GM21737 (cell line): Measurements from ENCODE around the gene PHACTR4.
"Not testable (repeated sequence)": the region's sequence is repeated elsewhere in the genome, so short reads cannot be mapped to it uniquely, and the experiment has no call there.

Experiments
- ATAC-seq: cut with Tn5 transposase; IDR thresholded peaks from one replicate; pipeline ENCODE4 v1.9.1; 2021; ENCODE audit warnings: mild to moderate bottlenecking, moderate library complexity; ENCODE audit not compliant: unreplicated experiment

The PHACTR4 gene

DNA sequence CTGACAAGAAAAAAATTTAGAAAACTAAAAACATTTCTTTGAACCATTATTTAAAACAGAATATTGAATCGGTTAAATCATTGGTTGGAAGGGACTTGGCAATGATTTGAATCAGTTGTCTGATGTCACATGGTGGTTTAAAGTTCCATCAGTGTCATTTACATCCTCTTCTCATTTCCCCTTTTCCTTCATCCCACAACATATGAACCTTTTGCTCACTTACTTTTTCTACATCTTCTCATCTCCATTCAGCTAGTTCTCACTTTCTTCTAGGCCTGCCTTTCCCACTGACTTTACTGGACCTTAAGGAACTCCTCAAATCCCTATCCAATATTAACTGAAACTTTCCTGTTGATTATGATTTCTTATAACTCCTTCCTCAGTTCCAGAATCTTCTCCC is 58.5 kb downstream of the PHACTR4 start:
- no peak for ATAC-seq

DNA sequence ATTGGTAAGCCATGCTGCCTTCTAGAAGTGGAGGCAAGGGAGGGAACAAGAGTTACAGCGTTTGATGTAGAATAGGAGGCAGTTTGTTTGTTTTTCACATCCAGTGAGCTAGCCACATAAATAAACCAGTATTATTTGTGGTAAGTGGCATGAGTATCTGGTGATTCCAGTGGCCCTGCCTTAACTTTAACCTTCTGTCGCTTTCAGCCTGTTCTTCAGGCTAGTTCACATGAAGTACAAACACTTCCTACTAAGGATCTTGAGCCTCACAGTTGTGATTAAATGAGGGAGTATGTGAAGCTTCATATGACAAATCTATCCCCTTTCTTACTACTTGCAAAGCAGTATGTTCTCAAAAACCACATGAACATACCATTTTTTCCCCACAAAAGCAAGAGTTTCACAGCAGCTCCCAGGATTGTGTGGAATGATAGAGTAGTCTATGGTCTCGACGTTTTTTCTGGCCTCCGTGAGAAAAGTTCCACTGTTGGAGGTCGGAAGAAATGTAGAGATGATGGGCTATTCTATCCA is 59.5 kb downstream of the PHACTR4 start:
- ATAC-seq = no peak

DNA sequence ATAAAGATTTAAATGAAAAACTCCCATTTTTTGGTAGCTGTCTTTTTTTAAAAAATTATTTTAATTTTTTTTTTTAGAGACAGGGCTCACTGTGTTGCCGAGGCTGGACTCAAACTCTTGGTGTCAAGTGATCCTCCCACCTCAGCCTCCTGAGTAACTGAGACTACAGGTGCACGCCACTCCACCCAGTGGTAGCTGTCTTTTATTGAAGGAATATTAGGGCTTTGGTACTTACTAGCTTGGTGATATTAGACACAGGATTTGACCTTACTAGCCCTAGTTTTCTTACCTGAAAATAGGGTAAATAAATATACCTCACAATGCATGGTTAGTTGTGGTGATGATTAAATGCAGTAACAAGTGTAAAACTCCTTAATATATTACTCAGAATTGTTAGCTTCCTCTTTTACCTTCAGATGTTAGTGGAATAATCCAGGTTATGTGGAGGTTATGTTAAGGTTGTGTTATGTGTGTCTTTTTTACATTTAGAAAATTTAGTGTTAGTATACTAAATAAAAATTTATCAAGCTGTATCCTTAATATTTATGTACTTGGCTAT is 66.8 kb downstream of the PHACTR4 start:
- no peak for ATAC-seq

GRCh38 chr1:28437264-28437923 is 67.9 kb downstream of the PHACTR4 start:
- no peak for ATAC-seq

DNA sequence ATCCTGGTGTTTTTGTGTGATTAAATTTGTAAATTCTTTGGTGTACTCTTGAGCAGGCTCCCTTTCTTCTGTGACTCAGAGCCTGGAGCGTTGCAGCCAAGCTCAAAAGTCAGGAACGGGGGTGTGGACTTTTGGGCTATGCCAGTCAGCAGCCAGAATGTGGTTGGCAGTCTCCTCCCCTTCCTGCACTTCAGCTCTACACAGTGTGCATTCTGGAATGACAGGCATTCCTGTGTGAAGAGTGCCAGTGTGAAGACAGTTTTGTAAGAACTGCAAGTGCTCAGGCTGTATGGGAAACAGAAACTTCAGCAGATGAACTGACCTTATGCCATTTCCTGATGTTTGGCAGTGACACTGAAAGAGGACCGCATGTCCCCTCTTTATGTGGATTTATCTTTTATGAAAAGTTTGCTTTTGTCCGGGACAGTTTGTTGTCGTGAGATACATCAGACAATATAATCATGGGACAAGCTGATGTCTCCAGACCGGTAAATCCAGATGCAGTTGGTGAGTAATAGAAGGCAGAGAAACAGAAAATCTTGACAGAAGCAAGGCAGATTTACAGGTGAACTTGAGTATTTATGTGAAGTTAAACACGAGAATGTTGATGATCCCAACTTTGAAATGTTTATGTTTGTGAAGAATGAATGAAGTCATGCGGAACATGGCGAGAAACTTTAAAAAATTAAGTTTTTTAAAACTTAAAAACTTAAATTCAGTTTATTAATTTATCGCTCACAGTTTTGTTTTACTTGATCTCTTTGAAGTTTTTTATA is 68.6 kb downstream of the PHACTR4 start:
- ATAC-seq = peak; percentile 53

- no peak for ATAC-seq
Measured at GRCh38 chr1:28439320-28439719, 69.8 kb downstream of the PHACTR4 start.

- no peak for ATAC-seq
Measured at GRCh38 chr1:28441674-28442073, 72.1 kb downstream of the PHACTR4 start.

- no peak for ATAC-seq
Measured at GRCh38 chr1:28443550-28443949, 74.0 kb downstream of the PHACTR4 start.

DNA sequence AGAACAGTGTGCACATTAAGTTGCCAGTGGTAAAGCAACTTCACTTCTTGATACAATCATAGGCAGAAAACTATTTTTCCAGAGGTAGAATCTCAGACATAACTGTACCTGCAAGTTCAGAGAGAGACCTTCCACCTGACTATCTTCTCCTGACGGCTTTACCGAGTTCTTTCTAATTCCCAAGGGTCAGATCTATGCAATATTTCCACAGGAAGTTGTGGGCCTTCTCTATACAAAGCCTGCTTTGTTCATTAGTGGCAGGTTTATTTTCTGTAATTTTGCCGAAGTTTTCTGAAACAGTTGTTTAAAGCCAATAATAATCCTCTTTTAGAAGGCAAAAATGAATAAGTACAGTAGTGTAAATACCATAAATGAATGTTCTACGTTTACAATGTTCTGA is 78.1 kb downstream of the PHACTR4 start:
- no peak for ATAC-seq

GRCh38 chr1:28448094-28448611 is 78.6 kb downstream of the PHACTR4 start:
- not testable (repeated sequence) for ATAC-seq

DNA sequence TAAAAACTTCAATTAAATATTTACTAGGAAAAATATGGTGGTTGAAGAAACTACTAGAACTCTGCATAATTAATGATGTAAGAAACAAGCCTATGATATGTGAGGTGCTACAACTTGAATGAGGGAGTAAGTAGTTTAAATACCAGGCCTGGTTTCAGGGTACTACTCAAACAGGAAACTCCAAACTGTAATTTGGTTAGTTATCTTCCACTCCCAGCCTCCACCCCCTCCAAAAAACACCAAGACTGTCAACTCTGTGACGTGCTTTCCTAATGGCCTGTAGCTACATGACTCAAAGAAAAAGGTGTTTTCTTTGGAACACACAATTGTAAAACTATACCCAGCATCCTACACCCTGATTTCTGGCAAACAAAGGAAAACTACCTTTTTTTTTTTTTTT is 80.4 kb downstream of the PHACTR4 start:
- no peak for ATAC-seq

- ATAC-seq = no peak
Measured at GRCh38 chr1:28450561-28450960, 81.0 kb downstream of the PHACTR4 start.

GRCh38 chr1:28451011-28451410 is 81.5 kb downstream of the PHACTR4 start:
- ATAC-seq = no peak

- ATAC-seq = no peak
Measured at GRCh38 chr1:28456078-28456477, 86.5 kb downstream of the PHACTR4 start.

DNA sequence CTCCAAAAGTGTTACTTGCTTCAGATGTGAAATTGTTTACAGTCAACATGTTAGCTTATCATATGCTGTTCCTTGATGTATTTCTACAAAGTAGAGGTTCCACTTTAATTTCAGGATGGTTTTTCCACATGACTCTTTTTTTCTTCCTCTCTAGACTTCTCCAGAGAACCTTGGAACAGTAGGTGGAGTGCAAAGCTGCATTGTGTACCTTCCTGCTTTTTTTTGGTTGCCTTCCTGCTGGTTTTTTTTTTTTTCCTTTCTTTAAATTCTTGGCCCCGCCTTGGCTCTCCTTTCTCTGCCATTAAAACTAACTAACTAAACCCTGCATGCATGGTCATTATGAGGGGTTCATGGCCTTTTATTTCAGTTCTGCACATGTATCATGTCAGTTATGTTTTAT is 88.1 kb downstream of the PHACTR4 start:
- ATAC-seq = no peak

DNA sequence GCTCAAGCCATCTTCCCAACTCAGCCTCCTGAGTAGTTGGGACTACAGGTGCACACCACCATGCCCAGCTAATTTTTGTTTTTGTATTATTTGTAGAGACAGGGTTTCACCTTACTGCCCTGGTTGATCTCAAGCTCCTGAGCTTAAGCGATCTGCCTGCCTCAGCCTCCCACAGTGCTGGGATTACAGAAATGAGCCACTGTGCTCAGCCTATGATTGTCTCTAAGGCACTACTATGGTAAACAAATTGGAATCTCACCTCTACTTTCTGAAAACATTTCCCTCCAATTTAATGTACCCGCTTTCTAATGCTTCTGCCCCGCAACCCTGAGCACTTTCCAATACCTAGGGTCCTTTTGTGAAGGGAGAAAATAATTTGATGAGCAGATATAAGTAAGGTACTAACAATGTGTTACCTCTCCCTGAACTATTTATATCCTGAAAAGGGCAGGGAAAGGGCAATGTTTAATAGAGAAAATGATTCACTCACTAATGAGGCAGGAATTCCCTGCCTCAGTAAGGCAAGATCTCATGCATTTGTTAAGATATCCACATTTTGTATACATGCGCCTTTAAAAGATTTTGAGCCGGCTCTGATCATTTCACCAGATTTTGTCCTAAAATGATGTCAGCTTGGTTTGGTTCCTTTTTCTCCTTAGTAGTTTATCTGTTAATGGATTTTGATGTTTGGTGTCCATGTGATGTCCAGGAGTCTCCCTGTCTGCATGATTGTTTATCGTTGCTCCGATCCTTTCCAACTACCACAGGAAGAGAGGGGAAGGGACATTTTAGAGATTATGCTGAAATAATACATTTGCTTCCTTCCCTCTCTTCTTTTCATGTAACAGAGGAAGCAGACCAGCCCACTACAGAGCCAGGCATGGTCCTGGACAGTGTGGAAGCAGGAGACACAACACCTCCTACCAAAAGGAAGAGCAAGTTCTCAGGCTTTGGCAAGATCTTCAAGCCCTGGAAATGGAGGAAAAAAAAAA is 89.0 kb downstream of the PHACTR4 start:
- ATAC-seq = no peak

DNA sequence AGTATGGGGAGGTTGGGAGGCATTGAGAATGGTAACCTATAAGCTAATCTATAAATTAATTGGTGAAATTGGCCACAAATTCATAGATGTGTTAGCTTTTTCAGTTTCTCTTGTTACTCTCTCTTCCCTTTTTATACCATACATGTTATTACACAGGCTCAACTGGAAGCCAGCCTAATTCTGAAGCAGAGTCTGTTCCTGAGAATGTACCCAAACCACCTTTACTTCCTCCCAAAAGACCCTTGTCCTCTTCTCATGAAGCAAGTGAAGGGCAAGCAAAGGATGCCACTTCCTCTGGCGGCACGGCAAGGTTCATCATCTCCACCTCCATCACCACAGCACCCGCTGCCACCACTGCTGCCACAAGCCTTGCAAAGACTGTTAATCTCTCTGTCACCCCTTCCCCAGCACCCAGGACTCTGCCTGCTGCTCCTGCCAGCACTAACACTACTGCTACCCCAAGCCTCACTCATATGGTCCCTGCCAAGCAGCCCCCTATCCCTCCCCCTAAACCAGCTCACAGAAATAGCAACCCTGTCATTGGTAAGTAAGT is 96.8 kb downstream of the PHACTR4 start:
- ATAC-seq = no peak

DNA sequence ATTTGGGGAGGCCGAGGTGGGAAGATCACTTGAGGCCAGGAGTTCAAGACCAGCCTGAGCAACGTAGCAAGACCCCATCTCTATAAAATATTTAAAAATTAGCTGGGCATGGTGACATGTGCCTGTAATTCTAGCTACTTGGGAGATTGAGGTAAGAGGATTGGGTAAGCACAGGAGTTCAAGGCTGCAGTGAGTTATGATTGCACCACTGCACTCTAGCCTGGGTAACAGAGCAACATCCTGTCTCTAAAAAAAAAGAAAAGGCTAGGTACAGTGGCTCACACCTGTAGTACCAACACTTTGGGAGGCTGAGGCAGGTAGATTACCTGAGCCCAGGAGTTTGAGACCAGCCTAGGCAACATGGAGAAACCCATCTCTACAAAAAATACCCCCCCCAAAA is 100.6 kb downstream of the PHACTR4 start:
- ATAC-seq = no peak

- ATAC-seq = not testable (repeated sequence)
Measured at GRCh38 chr1:28479497-28479896, 110.0 kb downstream of the PHACTR4 start.

DNA sequence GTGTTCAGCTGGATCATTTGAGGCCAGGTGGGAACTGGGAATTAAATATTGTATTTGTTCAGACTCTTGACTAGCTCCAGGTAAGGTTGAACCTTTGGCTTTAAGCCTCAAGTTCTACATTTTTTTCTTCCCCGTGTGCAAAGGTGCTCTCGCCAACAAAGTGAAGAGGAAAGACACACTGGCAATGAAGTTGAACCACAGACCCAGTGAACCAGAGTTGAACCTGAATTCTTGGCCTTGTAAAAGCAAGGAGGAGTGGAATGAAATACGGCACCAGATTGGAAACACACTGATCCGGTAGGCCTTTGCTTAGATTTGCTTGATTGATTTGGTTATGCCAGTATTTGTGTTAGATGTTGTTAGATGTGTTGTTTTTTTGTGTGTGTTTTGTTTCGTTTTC is 110.8 kb downstream of the PHACTR4 start:
- ATAC-seq = no peak
